Measurements from ENCODE around the gene ZNF396.
A peak's percentile ranks its signal among the peaks of the same experiment; 100 is the strongest.

ZNF396 gene

GRCh38 chr18:35376742-35377695 lies at the start of gene ZNF396:
TSS of gene ZNF396 (minus strand) at chr18:35377337. CDS start at chr18:35374292, 3,045 bp downstream.
- H3K27ac ChIP-seq, result peak within 1 kb of the TSS; percentile 63

GRCh38 chr18:35426786-35427185 lies 49.6 kb upstream of the ZNF396 start:
- H3K27ac ChIP-seq, result no peak overlapping the region
- TF ChIP-seq, protein P1, sequence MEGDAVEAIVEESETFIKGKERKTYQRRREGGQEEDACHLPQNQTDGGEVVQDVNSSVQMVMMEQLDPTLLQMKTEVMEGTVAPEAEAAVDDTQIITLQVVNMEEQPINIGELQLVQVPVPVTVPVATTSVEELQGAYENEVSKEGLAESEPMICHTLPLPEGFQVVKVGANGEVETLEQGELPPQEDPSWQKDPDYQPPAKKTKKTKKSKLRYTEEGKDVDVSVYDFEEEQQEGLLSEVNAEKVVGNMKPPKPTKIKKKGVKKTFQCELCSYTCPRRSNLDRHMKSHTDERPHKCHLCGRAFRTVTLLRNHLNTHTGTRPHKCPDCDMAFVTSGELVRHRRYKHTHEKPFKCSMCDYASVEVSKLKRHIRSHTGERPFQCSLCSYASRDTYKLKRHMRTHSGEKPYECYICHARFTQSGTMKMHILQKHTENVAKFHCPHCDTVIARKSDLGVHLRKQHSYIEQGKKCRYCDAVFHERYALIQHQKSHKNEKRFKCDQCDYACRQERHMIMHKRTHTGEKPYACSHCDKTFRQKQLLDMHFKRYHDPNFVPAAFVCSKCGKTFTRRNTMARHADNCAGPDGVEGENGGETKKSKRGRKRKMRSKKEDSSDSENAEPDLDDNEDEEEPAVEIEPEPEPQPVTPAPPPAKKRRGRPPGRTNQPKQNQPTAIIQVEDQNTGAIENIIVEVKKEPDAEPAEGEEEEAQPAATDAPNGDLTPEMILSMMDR (conservative IDR thresholded peaks at IDR 0.05), result no peak
- TF ChIP-seq ZFX (IDR thresholded peaks at IDR 0.05), result no peak

More at GRCh38 chr18:35376742-35377695, at the start of gene ZNF396:
- TF ChIP-seq, protein P1 (conservative IDR thresholded peaks at IDR 0.05), result no peak
- TF ChIP-seq ZFX (IDR thresholded peaks at IDR 0.05), result peak; percentile 27; the same call in 1 of the 2 replicates

- H3K27ac ChIP-seq, result no peak overlapping the region
Observed at GRCh38 chr18:35424356-35424755, 47.2 kb upstream of the ZNF396 start.

DNA sequence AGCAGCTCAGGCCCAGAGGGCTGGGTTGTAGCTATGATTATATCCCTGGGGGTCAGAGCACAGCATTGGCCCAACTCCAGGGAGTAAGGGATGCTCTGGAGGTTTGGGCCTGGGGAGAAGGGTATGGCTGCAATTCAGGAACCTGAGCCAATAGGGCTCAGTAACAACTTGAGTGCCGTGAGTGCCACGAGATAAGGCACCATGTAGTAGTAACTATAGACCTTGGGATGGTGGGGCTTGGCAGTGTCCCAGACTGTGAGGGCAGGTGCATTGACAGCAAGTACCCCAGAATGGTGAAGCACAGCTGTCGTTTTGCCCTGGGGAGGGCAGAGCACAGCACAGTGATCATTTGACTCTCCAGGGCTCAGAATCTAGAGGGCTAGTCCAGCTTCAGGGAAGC lies 45.1 kb upstream of the ZNF396 start:
- TF ChIP-seq ZFX (IDR thresholded peaks at IDR 0.05), result no peak
- TF ChIP-seq, protein P1 (conservative IDR thresholded peaks at IDR 0.05), result no peak
- no peak overlapping the region for H3K27ac ChIP-seq

More at GRCh38 chr18:35424356-35424755, 47.2 kb upstream of the ZNF396 start:
- no peak for TF ChIP-seq ZFX (IDR thresholded peaks at IDR 0.05)
- TF ChIP-seq, protein P1 (conservative IDR thresholded peaks at IDR 0.05), result no peak

- TF ChIP-seq, protein P1 (conservative IDR thresholded peaks at IDR 0.05), result no peak
- no peak for TF ChIP-seq ZFX (IDR thresholded peaks at IDR 0.05)
- no peak overlapping the region for H3K27ac ChIP-seq
Observed at GRCh38 chr18:35418610-35419009, 41.5 kb upstream of the ZNF396 start.

- no peak overlapping the region for H3K27ac ChIP-seq
- no peak for TF ChIP-seq ZFX (IDR thresholded peaks at IDR 0.05)
- TF ChIP-seq, protein P1 (conservative IDR thresholded peaks at IDR 0.05), result no peak
Observed at GRCh38 chr18:35417223-35417622, 40.1 kb upstream of the ZNF396 start.

DNA sequence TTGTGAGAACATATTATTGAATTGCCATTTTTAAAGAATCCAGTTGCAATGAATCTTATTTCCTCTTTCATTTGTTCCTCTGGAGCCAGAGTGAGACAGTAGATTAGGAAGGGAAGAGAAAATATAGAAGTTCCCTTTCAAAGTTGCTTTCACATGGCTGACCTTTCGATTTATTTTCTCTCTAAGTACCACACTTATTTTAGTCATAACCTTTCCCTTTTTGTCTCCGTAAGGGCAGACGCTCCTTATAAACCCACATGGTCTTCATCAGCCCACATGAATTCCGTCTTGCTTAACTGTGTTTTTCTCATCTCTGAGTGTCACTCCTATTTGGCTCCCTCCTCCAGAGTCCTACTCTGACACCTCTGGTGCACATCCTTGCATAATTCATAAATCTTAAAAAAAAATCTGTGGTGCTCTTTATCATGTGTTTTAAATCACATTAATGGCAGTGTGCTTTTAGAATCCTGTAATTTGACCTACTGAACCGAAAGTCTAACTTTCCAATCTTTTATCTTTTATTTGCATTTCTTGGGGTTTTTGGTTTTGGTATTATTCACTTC lies 38.5 kb upstream of the ZNF396 start:
- no peak overlapping the region for H3K27ac ChIP-seq
- TF ChIP-seq, protein P1 (conservative IDR thresholded peaks at IDR 0.05), result no peak
- no peak for TF ChIP-seq ZFX (IDR thresholded peaks at IDR 0.05)
